MM.1S (cell line): ENCODE results near the gene CNN3.

Experiments
- DNase-seq: peaks from one replicate; pipeline ENCODE4 v3.0.0-alpha.2; 2015
- H2AFZ ChIP-seq: fragments of 300-600 bp; sonication (generic); 2 replicates; pipeline ENCODE4 v1.6.0; 2016; ENCODE audit warnings: antibody characterized with exemption, low read length
- H3F3A ChIP-seq: fragments of 300-600 bp; sonication (generic); 2 replicates; pipeline ENCODE4 v1.6.1; 2016; ENCODE audit warnings: mild to moderate bottlenecking, antibody characterized with exemption, low read length, moderate library complexity, mixed read lengths; ENCODE audit not compliant: insufficient read depth
- H3K27ac ChIP-seq: fragments of 300-600 bp; sonication (generic); 2 replicates; pipeline ENCODE4 v1.5.1; 2016; ENCODE audit warnings: mild to moderate bottlenecking, low read length
- H3K27me3 ChIP-seq: fragments of 300-600 bp; sonication (generic); replicated peaks from 2 replicates; pipeline ENCODE4 v1.6.0; 2016; ENCODE audit warnings: low read length; ENCODE audit not compliant: insufficient read depth
- H3K36me3 ChIP-seq: fragments of 300-600 bp; sonication (generic); replicated peaks from 2 replicates; pipeline ENCODE4 v1.6.1; 2016; ENCODE audit warnings: mild to moderate bottlenecking, low read length, mixed read lengths; ENCODE audit not compliant: insufficient read depth
- H3K4me1 ChIP-seq: fragments of 300-600 bp; sonication (generic); 2 replicates; pipeline ENCODE4 v1.6.1; 2016; ENCODE audit warnings: low read length, mixed read lengths
- H3K4me2 ChIP-seq: fragments of 300-600 bp; sonication (generic); 2 replicates; pipeline ENCODE4 v1.6.0; 2016; ENCODE audit warnings: low read depth, low read length
- H3K4me3 ChIP-seq: fragments of 300-600 bp; sonication (generic); 2 replicates; pipeline ENCODE4 v1.5.1; 2016; ENCODE audit warnings: low read length, mixed read lengths
- H3K79me2 ChIP-seq: fragments of 300-600 bp; sonication (generic); 2 replicates; pipeline ENCODE4 v1.6.1; 2016; ENCODE audit warnings: mixed run types, low read length, mixed read lengths
- H3K9ac ChIP-seq: fragments of 300-600 bp; sonication (generic); 2 replicates; pipeline ENCODE4 v1.6.1; 2016; ENCODE audit warnings: low read length, mixed read lengths
- H3K9me2 ChIP-seq: fragments of 300-600 bp; sonication (generic); replicated peaks from 2 replicates; pipeline ENCODE4 v1.6.1; 2016; ENCODE audit warnings: mild to moderate bottlenecking, low read length, mixed read lengths; ENCODE audit not compliant: insufficient read depth
- H3K9me3 ChIP-seq: fragments of 300-600 bp; sonication (generic); replicated peaks from 2 replicates; pipeline ENCODE4 v1.6.1; 2016; ENCODE audit warnings: mild to moderate bottlenecking, low read length, mixed read lengths; ENCODE audit not compliant: insufficient read depth
- H4K20me1 ChIP-seq: fragments of 300-600 bp; sonication (generic); 2 replicates; pipeline ENCODE4 v1.6.1; 2016; ENCODE audit warnings: mild to moderate bottlenecking, low read length, moderate library complexity, mixed read lengths; ENCODE audit not compliant: insufficient read depth
- CTCF ChIP-seq: fragments of 300-600 bp; sonication (generic); IDR thresholded peaks from 2 replicates; pipeline ENCODE4 v1.5.1; 2016; ENCODE audit warnings: antibody characterized with exemption, low read length, mixed read lengths
- EZH2 ChIP-seq: fragments of 300-600 bp; sonication (generic); optimal IDR thresholded peaks from 2 replicates; pipeline ENCODE3; 2017; ENCODE audit warnings: low read depth, mild to moderate bottlenecking, antibody characterized with exemption, low read length, mixed read lengths
- EZH2phosphoT487 ChIP-seq: fragments of 300-600 bp; sonication (generic); IDR thresholded peaks from 2 replicates; pipeline ENCODE4 v1.6.1; 2018; ENCODE audit warnings: antibody characterized with exemption, low read length

CNN3 gene

DNA sequence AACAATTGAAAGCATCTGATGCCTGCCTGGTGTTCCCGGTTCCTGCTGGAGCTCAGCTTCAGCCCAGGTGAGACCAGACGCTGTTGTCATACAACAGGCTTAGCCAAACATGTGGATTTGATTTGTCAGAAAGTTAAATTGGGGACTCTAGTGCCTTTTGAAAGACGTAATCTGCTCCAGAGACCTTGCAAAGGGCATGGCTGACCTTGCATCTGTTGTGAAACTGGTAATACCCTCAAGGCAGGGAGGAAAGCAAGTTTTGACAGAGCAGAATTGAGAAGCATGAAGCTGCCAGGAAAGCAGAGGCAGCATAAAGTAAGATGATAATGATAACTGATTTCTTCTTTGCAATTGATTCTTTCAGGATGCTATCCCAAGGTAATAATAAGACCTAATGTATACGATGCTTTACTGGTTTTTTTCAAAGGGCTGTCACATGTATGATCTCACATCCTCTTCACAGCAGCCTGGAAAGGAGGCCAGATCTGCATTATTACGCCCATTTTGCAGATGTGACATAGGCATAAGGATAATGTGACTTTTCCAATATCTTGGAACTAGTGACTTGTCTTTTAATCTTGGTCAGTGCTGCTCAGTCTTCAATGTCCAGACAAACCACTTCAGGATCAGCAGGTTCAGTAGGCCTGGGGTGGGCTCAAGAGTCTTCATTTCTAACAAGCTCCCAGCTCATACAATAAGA is 24.7 kb upstream of the CNN3 start:
- H2AFZ ChIP-seq, result no peak overlapping the region
- H3K9ac ChIP-seq, result no peak overlapping the region
- H3K36me3 ChIP-seq, result no peaks in the 10 kb centered on the region
- no peak overlapping the region for H3K4me3 ChIP-seq
- no peaks in the 10 kb centered on the region for H3K27me3 ChIP-seq
- DNase-seq, result no peak
- H3K79me2 ChIP-seq, result no peaks in the 10 kb centered on the region
- H3K9me3 ChIP-seq, result no peaks in the 10 kb centered on the region
- H4K20me1 ChIP-seq, result no peaks in the 10 kb centered on the region
- H3K9me2 ChIP-seq, result no peaks in the 10 kb centered on the region
- no peak overlapping the region for H3K27ac ChIP-seq
- no peak overlapping the region for H3K4me2 ChIP-seq
- H3K4me1 ChIP-seq, result no peaks in the 10 kb centered on the region
- no peaks in the 10 kb centered on the region for H3F3A ChIP-seq
- TF ChIP-seq CTCF (no peak), EZH2phosphoT487 (no peak), EZH2 (no peak)

DNA sequence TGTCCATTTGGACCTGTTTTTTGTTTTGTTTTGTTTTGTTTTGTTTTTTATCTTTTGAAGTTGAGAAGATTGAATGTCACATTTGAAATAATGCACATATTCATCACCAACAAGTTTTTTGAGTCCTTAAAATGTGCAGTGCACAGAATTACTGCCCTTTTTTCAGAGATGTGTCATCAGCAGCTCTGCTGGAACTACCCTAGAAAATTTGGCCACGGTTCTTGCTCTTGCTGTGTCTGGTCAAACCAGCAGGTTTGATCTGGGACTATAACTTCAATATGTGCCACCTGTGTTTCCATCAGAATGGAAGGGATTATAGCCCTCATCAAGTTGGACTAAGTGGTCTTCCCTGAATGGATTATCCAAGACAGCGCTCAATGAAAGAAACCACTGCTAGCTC is 24.1 kb upstream of the CNN3 start:
- Histone ChIP-seq H2AFZ (no peak overlapping the region), H3K4me3 (no peak overlapping the region), H3K4me1 (no peaks in the 10 kb centered on the region), H3K79me2 (no peaks in the 10 kb centered on the region), H3K9me3 (no peaks in the 10 kb centered on the region), H3K9me2 (no peaks in the 10 kb centered on the region), H3K36me3 (no peaks in the 10 kb centered on the region), H3K9ac (no peak overlapping the region), H3K4me2 (no peak overlapping the region), H4K20me1 (no peaks in the 10 kb centered on the region), H3K27ac (no peak overlapping the region), H3F3A (no peaks in the 10 kb centered on the region), H3K27me3 (no peaks in the 10 kb centered on the region)
- no peak for DNase-seq
- TF ChIP-seq CTCF, result no peak
- TF ChIP-seq EZH2phosphoT487, result no peak
- no peak for TF ChIP-seq EZH2

DNA sequence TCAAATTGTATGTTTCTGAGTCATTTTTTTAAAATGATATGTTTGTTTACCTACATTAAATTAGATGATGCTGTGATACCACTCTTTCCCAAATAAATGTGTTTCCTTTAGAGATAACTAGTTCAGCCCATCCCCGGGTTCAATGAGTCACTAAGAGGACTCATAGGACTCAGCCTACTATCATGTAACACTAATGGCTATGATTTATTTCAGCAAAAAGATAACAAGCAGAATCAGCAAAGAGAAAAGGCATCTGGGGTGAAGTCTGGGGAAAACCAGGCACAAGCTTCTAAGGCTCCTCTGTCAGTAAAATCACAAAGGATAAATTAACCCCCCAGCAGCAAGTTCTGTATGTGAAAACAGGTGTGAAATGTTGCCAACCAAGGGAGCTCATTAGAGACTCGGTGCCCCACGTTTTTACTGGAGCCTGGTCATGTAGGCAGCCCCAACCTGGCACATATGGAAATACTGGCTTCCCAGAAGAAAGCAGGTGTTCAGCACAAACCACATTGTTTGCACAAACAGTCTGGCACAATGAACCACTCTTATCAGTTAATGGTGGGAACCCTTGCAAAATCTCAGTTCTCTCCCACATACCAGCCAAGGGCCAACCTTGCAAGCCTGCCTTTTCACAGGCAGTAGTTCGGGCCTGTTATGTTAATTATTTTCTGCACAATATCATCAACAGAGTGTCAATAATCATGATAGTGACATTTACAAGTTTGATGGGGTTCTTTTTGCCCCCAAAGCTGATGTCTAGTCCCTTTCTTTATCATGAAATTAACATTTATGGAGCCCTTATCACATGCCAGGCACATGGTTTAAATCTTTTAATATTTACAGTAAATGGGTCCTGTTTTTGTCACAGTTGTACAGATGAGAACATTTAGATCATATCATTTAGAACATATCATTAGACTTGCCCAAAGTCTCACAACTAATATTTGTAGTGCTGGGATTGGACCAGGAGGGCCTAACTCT is 23.1 kb upstream of the CNN3 start:
- no peak overlapping the region for H3K4me2 ChIP-seq
- no peaks in the 10 kb centered on the region for H3F3A ChIP-seq
- H3K9me3 ChIP-seq, result no peaks in the 10 kb centered on the region
- no peaks in the 10 kb centered on the region for H3K79me2 ChIP-seq
- no peak for DNase-seq
- H3K4me3 ChIP-seq, result no peak overlapping the region
- H3K4me1 ChIP-seq, result no peaks in the 10 kb centered on the region
- H3K9ac ChIP-seq, result no peak overlapping the region
- no peaks in the 10 kb centered on the region for H3K9me2 ChIP-seq
- H3K27me3 ChIP-seq, result no peaks in the 10 kb centered on the region
- TF ChIP-seq EZH2phosphoT487 (no peak), CTCF (no peak), EZH2 (no peak)
- no peak overlapping the region for H2AFZ ChIP-seq
- no peak overlapping the region for H3K27ac ChIP-seq
- no peaks in the 10 kb centered on the region for H3K36me3 ChIP-seq
- no peaks in the 10 kb centered on the region for H4K20me1 ChIP-seq
